HG03045 (cell line): ENCODE results near the gene DHRS4L2.

Experiments used
- ATAC-seq: cut with Tn5 transposase; IDR thresholded peaks from one replicate; pipeline ENCODE4 v1.9.1; 2021; ENCODE audit warnings: mild to moderate bottlenecking, moderate library complexity; ENCODE audit not compliant: unreplicated experiment

The DHRS4L2 gene

DNA sequence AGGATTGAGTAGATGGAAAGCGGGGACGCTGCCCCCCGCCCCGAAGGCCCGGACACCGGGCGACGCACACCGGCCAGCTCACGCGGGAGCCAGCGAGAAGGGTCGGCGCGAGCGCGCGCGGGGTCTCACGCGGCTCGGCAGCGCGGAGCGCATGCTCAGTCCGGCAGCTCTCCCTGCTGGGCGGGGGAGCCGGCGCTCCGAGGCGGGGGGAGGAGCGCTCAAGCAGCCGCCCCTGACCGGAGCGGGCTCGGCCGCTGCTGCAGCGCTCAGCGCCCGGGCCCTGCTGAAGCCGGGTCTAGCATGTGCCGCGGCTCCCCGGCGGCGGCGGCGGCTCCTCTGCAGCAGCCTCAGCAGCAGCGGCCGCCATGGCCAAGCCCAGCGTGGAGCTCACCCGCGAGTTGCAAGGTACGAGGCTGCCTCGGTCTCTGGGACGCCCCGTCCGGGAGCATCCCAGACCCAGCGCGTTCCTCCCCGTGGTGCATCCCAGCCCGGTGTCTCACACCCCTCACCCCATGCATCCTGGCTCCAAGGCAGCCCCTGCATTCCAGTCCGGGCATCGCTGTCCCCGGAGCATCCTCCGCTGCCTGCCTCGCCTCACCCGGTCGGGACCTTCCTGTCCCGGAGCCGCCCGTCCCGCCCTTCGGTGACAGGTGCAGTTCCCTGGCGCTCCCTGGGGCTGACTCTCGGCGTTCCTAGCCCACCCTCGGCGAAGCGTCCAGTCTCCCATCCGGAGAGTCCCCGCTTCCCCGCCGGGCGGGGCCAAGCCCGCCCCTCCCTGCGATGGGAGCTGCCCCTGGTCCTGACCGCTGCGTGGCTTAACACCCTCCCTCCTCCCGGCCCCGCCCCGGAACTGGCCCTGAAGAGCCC, 63.3 kb downstream of the DHRS4L2 start, which contains the start of gene CARMIL3:
CARMIL3 (plus strand) TSS at position 221 of the 867 bp plus-strand sequence; CDS start at position 366, 145 bp downstream.
- ATAC-seq = peak; percentile 80

DNA sequence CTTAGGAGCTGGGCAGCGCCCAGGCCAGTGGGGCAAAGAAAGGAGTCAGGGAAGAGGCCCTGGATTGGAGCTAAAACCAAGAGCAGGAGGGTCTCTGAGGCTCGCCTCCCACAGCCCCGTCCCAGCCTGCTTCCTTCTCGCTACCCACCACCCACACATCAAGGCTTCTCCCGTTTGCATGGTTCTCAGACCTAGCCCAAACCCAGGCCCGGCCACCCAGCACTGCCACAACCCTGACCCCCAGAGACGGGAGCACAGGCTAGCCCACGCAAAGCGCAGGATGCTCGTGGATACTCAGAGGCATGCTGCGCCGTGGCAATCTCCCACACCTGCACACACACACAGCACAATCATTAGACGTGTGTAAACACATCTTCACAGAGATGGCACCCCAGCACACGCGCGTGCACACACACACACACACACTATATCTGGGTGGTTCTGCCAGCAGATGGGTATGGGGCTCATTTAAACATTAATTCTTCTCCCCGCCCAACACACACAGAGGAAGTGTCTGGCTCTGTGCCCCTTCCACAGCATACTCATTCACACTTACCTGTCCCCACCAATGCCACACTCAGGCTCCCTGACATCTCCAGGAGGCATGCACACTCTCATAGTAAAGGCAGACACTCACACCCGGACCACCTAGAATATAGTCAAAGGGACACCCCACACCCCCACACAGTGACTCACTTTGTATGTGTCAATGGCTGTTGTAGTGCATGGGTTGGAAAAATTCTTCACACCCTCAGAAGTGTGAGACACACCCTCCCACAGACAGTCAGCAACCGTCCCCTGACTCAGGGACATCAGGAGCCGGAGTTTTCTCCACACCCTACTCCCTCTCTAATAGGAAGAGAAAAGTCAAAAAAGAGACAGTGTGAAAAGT, 64.2 kb downstream of the DHRS4L2 start:
- ATAC-seq = no peak

DNA sequence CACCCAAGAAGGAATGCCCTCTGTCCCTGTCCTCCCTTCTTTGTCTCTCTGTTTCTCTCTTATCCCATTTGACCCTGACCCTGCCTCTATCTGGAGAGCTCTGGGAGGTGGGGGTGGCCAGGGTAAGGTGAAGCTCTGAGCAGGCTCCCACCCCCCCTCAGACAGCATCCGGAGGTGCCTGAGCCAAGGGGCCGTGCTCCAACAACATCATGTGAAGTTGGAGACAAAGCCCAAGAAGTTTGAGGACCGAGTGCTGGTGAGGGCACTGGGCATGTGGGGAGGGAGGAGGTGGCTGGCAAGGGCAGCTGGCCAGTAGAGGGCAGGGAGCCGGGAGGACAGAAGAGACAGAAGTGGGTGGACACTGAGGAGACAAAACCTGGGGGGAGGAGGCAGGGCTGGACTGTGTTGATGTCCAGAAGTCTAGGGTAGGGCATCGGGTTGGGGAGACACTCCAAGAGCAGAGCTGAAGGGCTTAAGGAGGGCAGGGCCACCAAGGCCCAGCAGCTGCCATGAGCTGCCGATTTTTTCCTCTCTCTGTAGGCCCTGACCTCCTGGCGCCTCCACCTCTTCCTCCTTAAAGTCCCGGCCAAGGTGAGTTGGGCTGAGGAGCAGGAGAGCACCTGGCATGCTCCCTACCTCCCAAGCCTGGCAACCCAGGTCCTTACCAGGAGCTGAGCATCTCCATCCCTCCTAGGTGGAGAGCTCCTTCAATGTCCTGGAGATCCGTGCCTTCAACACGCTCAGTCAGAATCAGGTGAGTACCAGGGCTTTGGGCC, 65.0 kb downstream of the DHRS4L2 start:
- ATAC-seq = no peak

DNA sequence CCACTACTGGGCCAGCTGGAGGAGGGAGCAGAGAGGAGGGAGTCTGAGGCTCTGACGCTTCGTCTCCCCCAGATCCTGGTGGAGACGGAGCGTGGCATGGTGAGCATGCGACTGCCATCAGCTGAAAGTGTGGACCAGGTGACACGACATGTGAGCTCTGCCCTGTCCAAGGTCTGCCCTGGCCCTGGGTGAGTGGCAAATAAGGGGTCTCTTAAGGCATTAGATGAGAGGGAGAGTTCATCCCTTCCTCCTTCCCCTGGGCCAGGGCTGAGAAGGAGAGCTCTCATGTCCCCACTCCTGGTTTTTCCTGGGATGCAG, 65.6 kb downstream of the DHRS4L2 start:
- no peak for ATAC-seq

DNA sequence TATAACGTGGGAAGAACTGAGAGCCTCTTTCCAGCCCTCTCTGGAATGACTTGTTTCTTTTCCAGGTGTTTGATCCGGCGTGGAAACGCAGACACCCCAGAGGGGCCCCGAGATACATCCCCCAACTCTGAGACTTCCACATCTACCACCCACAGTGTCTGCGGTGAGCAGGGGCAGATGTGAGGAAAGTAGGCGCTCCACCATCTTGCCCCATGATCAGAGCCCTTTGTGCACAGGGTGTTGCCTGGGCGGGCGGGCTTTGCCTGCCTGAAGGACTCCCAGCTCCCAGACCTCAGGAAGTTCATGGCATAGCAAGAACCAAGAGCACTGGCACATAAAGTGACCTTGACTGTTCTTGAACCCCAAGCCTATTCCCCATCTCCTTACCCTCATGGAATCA, 65.9 kb downstream of the DHRS4L2 start:
- ATAC-seq = no peak
